ENCODE results near the gene DESI1. TPM values are rescaled to one million over a fixed set of nuclear protein-coding genes. Genes with fewer than 3 reads are reported as not detected.

The DESI1 gene
- total RNA-seq, 1 donor from 2014 or later: 57.3 TPM

- no peak overlapping the region for H3K4me3 Mint-ChIP-seq (ENCODE audit: low read depth)
- DNase-seq (ENCODE audit: low spot score): no peak
- H3K36me3 Mint-ChIP-seq (ENCODE audit: low read depth): peaks cover 64% of the 10 kb centered on the region
- no peak overlapping the region for H3K27ac Mint-ChIP-seq
- H3K27me3 Mint-ChIP-seq (ENCODE audit: low read depth): no peaks in the 10 kb centered on the region
- peaks cover 7% of the 10 kb centered on the region for H3K4me1 Mint-ChIP-seq (ENCODE audit: low read depth)
- intact Hi-C loops (cut with micrococcal nuclease): loop anchor here (10.0 kb wide), 1 partner anchor 181 kb away; the partner anchor contains the start of gene TOB2
- H3K9me3 Mint-ChIP-seq: no peaks in the 10 kb centered on the region
These were observed 4.7 kb upstream of the DESI1 start for GRCh38 chr22:41625577-41625976.

- no peak for DNase-seq (ENCODE audit: low spot score)
- H3K4me1 Mint-ChIP-seq (ENCODE audit: low read depth): peaks cover 32% of the 10 kb centered on the region
- H3K4me3 Mint-ChIP-seq (ENCODE audit: low read depth): peak overlapping the region; percentile 91
- intact Hi-C loops (cut with micrococcal nuclease): loop anchor here (1.0 to 10.0 kb wide), 5 partner anchors 19 to 177 kb away; partner anchors contain the start of genes POLR3H and TOB2
- peaks cover 52% of the 10 kb centered on the region for H3K36me3 Mint-ChIP-seq (ENCODE audit: low read depth)
- no peaks in the 10 kb centered on the region for H3K9me3 Mint-ChIP-seq
- H3K27ac Mint-ChIP-seq: peak overlapping the region; percentile 94
- no peaks in the 10 kb centered on the region for H3K27me3 Mint-ChIP-seq (ENCODE audit: low read depth)
These were observed 1.0 kb upstream of the DESI1 start for GRCh38 chr22:41621911-41622179.

- H3K27me3 Mint-ChIP-seq (ENCODE audit: low read depth): no peaks in the 10 kb centered on the region
- no peaks in the 10 kb centered on the region for H3K9me3 Mint-ChIP-seq
- intact Hi-C loops (cut with micrococcal nuclease): loop anchor here (1.0 to 10.0 kb wide), 5 partner anchors 18 to 177 kb away; partner anchors contain the start of genes POLR3H and TOB2
- peak; percentile 98 for DNase-seq (ENCODE audit: low spot score)
- peaks cover 56% of the 10 kb centered on the region for H3K36me3 Mint-ChIP-seq (ENCODE audit: low read depth)
- peak within 1 kb of the TSS; percentile 91 for H3K4me3 Mint-ChIP-seq (ENCODE audit: low read depth)
- peaks cover 37% of the 10 kb centered on the region for H3K4me1 Mint-ChIP-seq (ENCODE audit: low read depth)
- H3K27ac Mint-ChIP-seq: peak within 1 kb of the TSS; percentile 94
These were observed 462 bp upstream of the DESI1 start, which contains the start of gene XRCC6 for GRCh38 chr22:41621099-41621910. Gene XRCC6 (plus strand): TSS chr22:41621295. CDS start chr22:41622005, 710 bp downstream.

GRCh38 chr22:41619979-41620588 lies 759 bp downstream of the DESI1 start:
- peak; percentile 40 for DNase-seq (ENCODE audit: low spot score)
- H3K36me3 Mint-ChIP-seq (ENCODE audit: low read depth): peaks cover 55% of the 10 kb centered on the region
- no peaks in the 10 kb centered on the region for H3K9me3 Mint-ChIP-seq
- peak overlapping the region; percentile 94 for H3K27ac Mint-ChIP-seq
- intact Hi-C loops (cut with micrococcal nuclease): loop anchor here (2.0 to 10.0 kb wide), 2 partner anchors 47 to 175 kb away; partner anchors contain the start of gene TOB2
- H3K27me3 Mint-ChIP-seq (ENCODE audit: low read depth): no peaks in the 10 kb centered on the region
- peak overlapping the region; percentile 91 for H3K4me3 Mint-ChIP-seq (ENCODE audit: low read depth)
- peaks cover 37% of the 10 kb centered on the region for H3K4me1 Mint-ChIP-seq (ENCODE audit: low read depth)

GRCh38 chr22:41613456-41613855 lies 7.4 kb downstream of the DESI1 start:
- no peaks in the 10 kb centered on the region for H3K9me3 Mint-ChIP-seq
- H3K36me3 Mint-ChIP-seq (ENCODE audit: low read depth): peaks cover 53% of the 10 kb centered on the region
- intact Hi-C loops (cut with micrococcal nuclease): no loop called here
- H3K4me3 Mint-ChIP-seq (ENCODE audit: low read depth): no peak overlapping the region
- H3K27ac Mint-ChIP-seq: no peak overlapping the region
- DNase-seq (ENCODE audit: low spot score): no peak
- peaks cover 18% of the 10 kb centered on the region for H3K4me1 Mint-ChIP-seq (ENCODE audit: low read depth)
- no peaks in the 10 kb centered on the region for H3K27me3 Mint-ChIP-seq (ENCODE audit: low read depth)

GRCh38 chr22:41612603-41613306 lies 8.1 kb downstream of the DESI1 start:
- H3K9me3 Mint-ChIP-seq: no peaks in the 10 kb centered on the region
- peaks cover 12% of the 10 kb centered on the region for H3K4me1 Mint-ChIP-seq (ENCODE audit: low read depth)
- no peak for DNase-seq (ENCODE audit: low spot score)
- H3K27me3 Mint-ChIP-seq (ENCODE audit: low read depth): peaks cover under 1% of the 10 kb centered on the region
- no peak overlapping the region for H3K27ac Mint-ChIP-seq
- H3K36me3 Mint-ChIP-seq (ENCODE audit: low read depth): peaks cover 57% of the 10 kb centered on the region
- intact Hi-C loops (cut with micrococcal nuclease): no loop called here
- H3K4me3 Mint-ChIP-seq (ENCODE audit: low read depth): no peak overlapping the region

GRCh38 chr22:41608386-41608785 lies 12.5 kb downstream of the DESI1 start:
- H3K9me3 Mint-ChIP-seq: no peaks in the 10 kb centered on the region
- H3K4me1 Mint-ChIP-seq (ENCODE audit: low read depth): peaks cover 20% of the 10 kb centered on the region
- peaks cover 76% of the 10 kb centered on the region for H3K36me3 Mint-ChIP-seq (ENCODE audit: low read depth)
- intact Hi-C loops (cut with micrococcal nuclease): no loop called here
- H3K27me3 Mint-ChIP-seq (ENCODE audit: low read depth): peaks cover 4% of the 10 kb centered on the region
- H3K27ac Mint-ChIP-seq: no peak overlapping the region
- H3K4me3 Mint-ChIP-seq (ENCODE audit: low read depth): no peak overlapping the region
- DNase-seq (ENCODE audit: low spot score): no peak

- H3K9me3 Mint-ChIP-seq: no peaks in the 10 kb centered on the region
- H3K36me3 Mint-ChIP-seq (ENCODE audit: low read depth): peaks cover 83% of the 10 kb centered on the region
- H3K4me3 Mint-ChIP-seq (ENCODE audit: low read depth): no peak overlapping the region
- peaks cover 38% of the 10 kb centered on the region for H3K4me1 Mint-ChIP-seq (ENCODE audit: low read depth)
- H3K27ac Mint-ChIP-seq: peak overlapping the region; percentile 6
- peaks cover 4% of the 10 kb centered on the region for H3K27me3 Mint-ChIP-seq (ENCODE audit: low read depth)
- intact Hi-C loops (cut with micrococcal nuclease): loop anchor here (1.0 to 5.0 kb wide), 3 partner anchors 14 to 62 kb away; partner anchors contain the start of genes DESI1, POLR3H and XRCC6
- peak; percentile 70 for DNase-seq (ENCODE audit: low spot score)
These were observed 16.9 kb downstream of the DESI1 start for GRCh38 chr22:41603873-41604332.

GRCh38 chr22:41600976-41601375 lies 19.9 kb downstream of the DESI1 start:
- no peak overlapping the region for H3K27ac Mint-ChIP-seq
- peaks cover 43% of the 10 kb centered on the region for H3K4me1 Mint-ChIP-seq (ENCODE audit: low read depth)
- DNase-seq (ENCODE audit: low spot score): no peak
- H3K4me3 Mint-ChIP-seq (ENCODE audit: low read depth): no peak overlapping the region
- H3K36me3 Mint-ChIP-seq (ENCODE audit: low read depth): peaks cover 73% of the 10 kb centered on the region
- H3K27me3 Mint-ChIP-seq (ENCODE audit: low read depth): peaks cover 2% of the 10 kb centered on the region
- intact Hi-C loops (cut with micrococcal nuclease): loop anchor here (5.0 kb wide), 1 partner anchor 59 kb away; the partner anchor contains the start of gene POLR3H
- H3K9me3 Mint-ChIP-seq: no peaks in the 10 kb centered on the region

GRCh38 chr22:41598891-41599635 lies 21.8 kb downstream of the DESI1 start:
- Mint-ChIP-seq H3K27ac (no peak overlapping the region), H3K27me3 (ENCODE audit: low read depth) (no peaks in the 10 kb centered on the region), H3K9me3 (no peaks in the 10 kb centered on the region), H3K4me1 (ENCODE audit: low read depth) (peaks cover 29% of the 10 kb centered on the region), H3K4me3 (ENCODE audit: low read depth) (no peak overlapping the region), H3K36me3 (ENCODE audit: low read depth) (peaks cover 54% of the 10 kb centered on the region)
- DNase-seq (ENCODE audit: low spot score): no peak
- intact Hi-C loops (cut with micrococcal nuclease): no loop called here

- no peaks in the 10 kb centered on the region for H3K27me3 Mint-ChIP-seq (ENCODE audit: low read depth)
- H3K9me3 Mint-ChIP-seq: no peaks in the 10 kb centered on the region
- peaks cover 20% of the 10 kb centered on the region for H3K4me1 Mint-ChIP-seq (ENCODE audit: low read depth)
- no peak for DNase-seq (ENCODE audit: low spot score)
- no peak overlapping the region for H3K27ac Mint-ChIP-seq
- intact Hi-C loops (cut with micrococcal nuclease): no loop called here
- H3K4me3 Mint-ChIP-seq (ENCODE audit: low read depth): no peak overlapping the region
- peaks cover 45% of the 10 kb centered on the region for H3K36me3 Mint-ChIP-seq (ENCODE audit: low read depth)
These were observed 22.8 kb downstream of the DESI1 start for GRCh38 chr22:41598081-41598480.

GRCh38 chr22:41597635-41597953 lies 23.2 kb downstream of the DESI1 start:
- no peak overlapping the region for H3K4me3 Mint-ChIP-seq (ENCODE audit: low read depth)
- no peaks in the 10 kb centered on the region for H3K27me3 Mint-ChIP-seq (ENCODE audit: low read depth)
- intact Hi-C loops (cut with micrococcal nuclease): no loop called here
- DNase-seq (ENCODE audit: low spot score): no peak
- no peak overlapping the region for H3K27ac Mint-ChIP-seq
- no peaks in the 10 kb centered on the region for H3K9me3 Mint-ChIP-seq
- H3K36me3 Mint-ChIP-seq (ENCODE audit: low read depth): peaks cover 40% of the 10 kb centered on the region
- peaks cover 15% of the 10 kb centered on the region for H3K4me1 Mint-ChIP-seq (ENCODE audit: low read depth)

All from activated T-helper 2 cell treated with anti-CD3 and anti-CD28 coated beads, Interferon-gamma antibody, Interleukin-2, Interleukin-4, amounts not matched to agents 10 μg/mL and 5 μg/mL and 100 μg/mL, durations not matched to agents 14 hours and 24 hours and 36 hours (primary cell).